HCT116 (cell line): Measurements from ENCODE around the gene DAAM2.

Source experiments
- EGR1 ChIP-seq: IDR thresholded peaks from 2 replicates; pipeline ENCODE4 v1.6.1; 2012; ENCODE audit warnings: low read depth
- ELF1 ChIP-seq: IDR thresholded peaks from 2 replicates; pipeline ENCODE4 v1.6.1; 2012; ENCODE audit warnings: low read depth, borderline replicate concordance
- JUND ChIP-seq: IDR thresholded peaks from 2 replicates; pipeline ENCODE4 v1.6.1; 2012
- SP1 ChIP-seq: IDR thresholded peaks from 2 replicates; pipeline ENCODE4 v1.6.1; 2012; ENCODE audit warnings: low read depth
- TF ChIP-seq, protein P1 (sequence below), 3 experiments: fragments of 200-600 bp in 1 of 3; sonication (generic) in 1 of 3; IDR thresholded peaks in 2 of 3; conservative IDR thresholded peaks in 1 of 3; 2 replicates each; pipeline ENCODE4 v1.5.1; 2012 to 2017; ENCODE audit warnings: low read depth in 2 of 3, low read length in 2 of 3, antibody characterized with exemption in 1 of 3, borderline replicate concordance in 1 of 3, control low read depth in 1 of 3, mild to moderate bottlenecking in 1 of 3, mixed read lengths in 1 of 3, mixed run types in 1 of 3, moderate library complexity in 1 of 3; ENCODE audit not compliant: insufficient read depth in 1 of 3

DNA sequence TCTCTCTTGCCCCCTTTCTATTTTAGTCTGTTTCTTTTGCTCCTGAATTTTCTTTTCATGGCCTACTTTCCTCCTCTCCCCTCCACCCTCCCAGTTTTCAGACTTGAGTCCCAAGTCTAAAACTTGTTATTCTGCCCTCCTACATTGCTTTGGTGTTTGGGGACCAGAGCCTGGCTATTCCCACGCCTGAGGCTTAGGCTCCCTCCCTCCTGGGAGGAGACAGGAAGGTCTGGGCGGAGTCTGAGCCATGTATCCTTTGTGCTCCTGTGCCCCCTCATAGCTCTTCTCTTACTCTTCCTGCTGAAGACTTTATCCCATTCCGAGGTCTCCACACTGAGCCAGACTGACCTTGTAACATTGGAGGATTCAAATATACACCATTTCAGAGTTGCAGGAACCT, 69.5 kb downstream of the DAAM2 start:
- TF ChIP-seq EGR1: no peak
- TF ChIP-seq SP1: no peak
- no peak for TF ChIP-seq JUND
- TF ChIP-seq, protein P1, sequence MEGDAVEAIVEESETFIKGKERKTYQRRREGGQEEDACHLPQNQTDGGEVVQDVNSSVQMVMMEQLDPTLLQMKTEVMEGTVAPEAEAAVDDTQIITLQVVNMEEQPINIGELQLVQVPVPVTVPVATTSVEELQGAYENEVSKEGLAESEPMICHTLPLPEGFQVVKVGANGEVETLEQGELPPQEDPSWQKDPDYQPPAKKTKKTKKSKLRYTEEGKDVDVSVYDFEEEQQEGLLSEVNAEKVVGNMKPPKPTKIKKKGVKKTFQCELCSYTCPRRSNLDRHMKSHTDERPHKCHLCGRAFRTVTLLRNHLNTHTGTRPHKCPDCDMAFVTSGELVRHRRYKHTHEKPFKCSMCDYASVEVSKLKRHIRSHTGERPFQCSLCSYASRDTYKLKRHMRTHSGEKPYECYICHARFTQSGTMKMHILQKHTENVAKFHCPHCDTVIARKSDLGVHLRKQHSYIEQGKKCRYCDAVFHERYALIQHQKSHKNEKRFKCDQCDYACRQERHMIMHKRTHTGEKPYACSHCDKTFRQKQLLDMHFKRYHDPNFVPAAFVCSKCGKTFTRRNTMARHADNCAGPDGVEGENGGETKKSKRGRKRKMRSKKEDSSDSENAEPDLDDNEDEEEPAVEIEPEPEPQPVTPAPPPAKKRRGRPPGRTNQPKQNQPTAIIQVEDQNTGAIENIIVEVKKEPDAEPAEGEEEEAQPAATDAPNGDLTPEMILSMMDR (IDR thresholded peaks at IDR 0.05 in 2 of 3, conservative IDR thresholded peaks at IDR 0.05 in 1 of 3; ENCODE audit: borderline replicate concordance in 1 of 3, insufficient read depth in 1 of 3, low read depth in 2 of 3, low read length in 2 of 3): no peak
- no peak for TF ChIP-seq ELF1
